Fibroblast of peridontal ligament (primary cell): ENCODE results near the gene SMC1B.
"Not testable (repeated sequence)": the region's sequence is repeated elsewhere in the genome, so short reads cannot be mapped to it uniquely, and the experiment has no call there.

ENCODE experiments used
- DNase-seq: peaks from one replicate; pipeline ENCODE4 v3.0.0-alpha.2; 2010; ENCODE audit errors: extremely low read depth

The SMC1B gene

GRCh38 chr22:45413368-45414211, at the start of gene SMC1B, which contains the start of gene RIBC2:
SMC1B (minus strand) TSS chr22:45413599; CDS start chr22:45413567, 32 bp downstream.
RIBC2 (plus strand) TSS chr22:45413693; CDS start chr22:45413887, 194 bp downstream.
- DNase-seq, result peak; percentile 74

DNA sequence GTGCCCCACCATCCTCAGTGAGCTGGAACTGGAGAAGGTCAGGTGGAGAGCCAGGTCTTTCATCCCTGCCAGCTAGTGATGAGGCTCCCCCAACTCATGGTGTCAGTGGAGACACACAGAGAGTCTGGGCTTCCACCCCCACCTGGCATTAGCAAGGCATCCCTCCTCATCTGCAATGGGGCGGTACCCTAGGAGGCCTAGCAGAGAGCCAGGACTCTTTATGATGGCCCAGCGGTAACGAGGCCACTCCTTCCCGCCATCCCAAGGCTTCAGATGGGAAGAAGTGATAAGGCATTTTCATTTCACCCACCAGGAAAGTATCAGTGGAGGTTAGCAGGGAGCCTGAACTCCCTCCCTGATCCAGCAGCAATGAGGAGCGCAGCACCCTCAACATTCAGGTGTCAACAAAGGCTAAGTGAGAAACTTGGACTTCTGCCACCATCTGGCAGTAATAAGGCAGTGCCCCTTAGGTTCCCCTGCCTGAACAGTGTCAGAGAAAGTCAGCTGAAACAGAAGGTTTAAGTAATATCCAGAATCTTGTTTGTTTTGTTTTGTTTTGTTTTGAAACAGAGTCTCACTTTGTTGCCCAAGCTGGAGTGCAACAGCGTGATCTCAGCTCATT, 48.7 kb upstream of the SMC1B start:
- no peak for DNase-seq

DNA sequence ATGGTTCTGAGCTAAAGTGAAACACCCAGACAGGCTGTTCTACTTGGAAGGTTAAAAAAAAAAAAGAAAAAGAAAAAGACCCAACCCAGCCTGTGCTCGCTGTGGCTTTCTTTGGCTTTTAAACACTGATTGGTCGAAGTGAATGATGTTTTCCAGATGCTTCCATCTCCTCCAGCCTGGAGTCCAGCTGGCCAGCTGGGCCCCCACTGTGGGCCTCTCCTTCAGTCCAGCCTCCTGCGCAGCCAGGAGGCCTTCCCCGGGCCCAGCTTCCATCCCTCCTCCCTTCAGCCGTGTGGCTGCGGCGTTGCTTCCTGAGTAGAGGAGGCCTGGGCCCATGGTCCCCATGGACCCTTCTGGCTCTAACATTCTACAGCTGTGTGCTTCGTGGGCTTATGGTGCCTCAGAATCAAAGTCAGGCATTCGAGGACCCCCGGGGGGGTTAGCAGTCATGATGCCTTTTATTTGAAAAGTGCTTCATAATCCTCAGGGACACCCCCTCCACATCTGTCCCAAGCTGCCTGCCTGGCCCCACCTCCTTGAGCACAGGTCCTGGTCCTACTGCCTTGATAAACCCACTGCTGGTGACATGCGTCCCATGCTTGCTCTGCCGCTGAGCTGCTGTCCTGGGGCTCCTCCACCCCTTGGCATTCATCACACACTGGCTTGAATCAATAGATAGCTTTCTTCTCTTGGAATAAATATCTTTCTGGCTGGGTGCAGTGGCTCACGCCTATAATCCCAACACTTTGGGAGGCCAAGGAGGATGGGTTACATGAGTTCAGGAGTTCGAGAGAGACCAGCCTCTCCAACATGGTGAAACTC, 47.1 kb upstream of the SMC1B start:
- DNase-seq, result peak; percentile 87

- DNase-seq, result no peak
Measured at GRCh38 chr22:45459235-45459634, 45.8 kb upstream of the SMC1B start.

DNA sequence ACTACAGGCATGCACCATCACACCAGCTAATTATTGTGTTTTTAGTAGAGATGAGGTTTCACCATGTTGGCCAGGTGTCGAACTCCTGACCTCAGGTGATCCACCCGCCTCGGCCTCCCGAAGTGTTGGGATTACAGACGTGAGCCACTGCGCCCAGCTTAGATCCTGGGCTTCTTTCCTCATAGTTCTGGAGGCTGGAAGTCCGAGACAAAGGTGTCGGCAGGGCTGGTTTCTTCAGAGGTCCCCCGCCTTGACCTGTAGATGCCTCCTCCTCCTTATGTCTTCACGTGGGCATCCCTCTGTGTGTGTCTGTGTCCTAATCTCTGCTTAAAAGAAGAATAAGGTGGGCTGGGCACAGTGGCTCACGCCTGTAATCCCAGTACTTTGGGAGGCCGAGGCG, 45.1 kb upstream of the SMC1B start:
- DNase-seq, result no peak

- no peak for DNase-seq
Measured at GRCh38 chr22:45456811-45457210, 43.4 kb upstream of the SMC1B start.

- no peak for DNase-seq
Measured at GRCh38 chr22:45455621-45456020, 42.2 kb upstream of the SMC1B start.

DNA sequence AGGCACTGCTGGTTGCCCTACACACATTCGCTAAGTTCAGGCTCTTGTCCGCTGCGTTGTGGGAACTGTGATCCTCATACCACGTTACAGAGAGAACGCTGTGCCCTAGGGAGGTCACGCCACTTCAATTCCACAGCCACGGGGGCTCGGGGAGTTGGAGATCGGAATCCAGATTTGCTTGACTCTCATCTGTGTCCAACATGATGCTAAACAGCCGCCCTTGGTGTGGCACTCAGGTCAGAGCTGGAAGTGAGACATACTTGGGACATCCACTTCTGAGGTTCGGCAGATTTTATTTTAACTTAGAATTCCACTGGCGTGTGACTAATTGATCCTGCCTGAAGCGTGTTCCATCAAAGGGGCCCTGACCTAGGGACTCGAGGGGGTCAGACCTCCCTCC, 41.8 kb upstream of the SMC1B start:
- DNase-seq, result no peak

DNA sequence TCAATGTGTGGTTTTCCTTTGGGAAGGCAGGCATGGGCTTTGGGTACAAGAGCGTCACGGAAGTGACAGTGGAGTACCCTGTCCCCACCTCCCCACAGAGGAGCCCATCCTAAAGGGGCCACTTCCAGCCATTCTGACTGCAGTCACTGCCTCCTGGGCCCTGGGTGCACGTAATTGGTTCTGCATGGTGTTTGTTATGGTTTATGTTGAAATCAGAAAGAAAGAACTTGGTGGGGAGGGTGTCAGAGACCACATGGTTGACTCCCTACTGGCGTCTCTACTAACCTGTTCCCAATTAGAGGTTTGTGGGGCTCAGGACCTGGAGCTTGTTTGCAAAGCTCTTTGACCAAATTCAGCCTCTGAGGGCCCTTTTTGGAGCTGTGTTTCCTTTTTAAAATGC, 40.9 kb upstream of the SMC1B start:
- DNase-seq, result peak; percentile 96

DNA sequence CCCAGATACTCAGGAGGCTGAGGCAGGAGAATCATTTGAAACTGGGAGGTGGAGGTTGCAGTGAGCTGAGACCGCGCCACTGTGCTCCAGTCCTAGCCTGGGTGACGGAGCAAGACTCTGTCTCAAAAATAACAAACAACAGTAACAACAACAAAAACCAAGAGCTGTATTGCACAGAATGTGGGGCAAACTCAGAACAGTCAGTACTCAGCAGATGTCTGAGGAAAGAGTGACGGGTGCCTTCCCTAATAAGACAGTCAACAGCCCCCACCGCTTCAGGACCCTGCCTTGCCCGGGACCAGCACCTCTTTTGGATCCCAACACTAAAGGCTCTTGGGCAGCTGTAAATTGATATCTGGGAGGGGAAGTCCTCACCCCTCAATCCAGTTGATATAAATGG, 40.4 kb upstream of the SMC1B start:
- DNase-seq, result no peak

GRCh38 chr22:45452565-45453379, 39.4 kb upstream of the SMC1B start:
- peak; percentile 92 for DNase-seq

DNA sequence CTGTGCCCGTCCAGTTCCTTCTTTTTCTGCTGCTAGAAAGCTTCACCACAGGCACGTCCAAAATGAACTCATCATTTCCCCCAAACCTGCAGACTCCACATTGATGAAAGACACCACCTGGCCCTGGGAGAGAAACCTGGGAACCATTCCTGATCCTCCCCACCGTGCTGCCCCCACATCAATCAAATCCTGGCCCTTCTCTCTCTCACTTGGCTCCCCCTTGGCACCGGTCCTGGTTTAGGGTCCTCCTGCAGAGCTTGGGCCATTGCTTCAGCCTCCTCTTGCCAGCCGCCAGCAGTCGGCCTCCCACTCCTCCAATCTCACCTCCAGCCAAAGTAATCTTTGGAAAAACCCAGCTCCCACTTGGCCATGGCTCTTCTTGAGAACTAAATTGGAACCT, 38.6 kb upstream of the SMC1B start:
- DNase-seq, result no peak

GRCh38 chr22:45450921-45451651, 37.7 kb upstream of the SMC1B start:
- peak; percentile 100 for DNase-seq

- no peak for DNase-seq
Measured at GRCh38 chr22:45450101-45450785, 36.8 kb upstream of the SMC1B start.

DNA sequence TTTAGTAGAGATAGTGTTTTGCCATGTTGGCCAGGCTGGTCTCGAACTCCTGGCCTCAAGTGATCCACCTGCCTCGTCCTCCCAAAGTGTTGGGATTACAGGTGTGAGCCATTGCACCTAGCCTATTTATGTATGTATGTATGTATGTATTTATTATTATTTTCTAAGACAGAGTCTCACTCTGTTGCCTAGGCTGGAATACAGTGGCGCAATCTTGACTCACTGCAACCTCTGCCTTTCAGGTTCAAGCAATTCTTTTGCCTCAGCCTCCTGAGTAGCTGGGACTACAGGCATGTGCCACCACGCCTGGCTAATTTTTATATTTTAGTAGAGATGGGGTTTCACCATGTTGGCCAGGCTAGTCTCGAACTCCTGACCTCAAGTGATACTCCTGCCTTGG, 36.0 kb upstream of the SMC1B start:
- not testable (repeated sequence) for DNase-seq

DNA sequence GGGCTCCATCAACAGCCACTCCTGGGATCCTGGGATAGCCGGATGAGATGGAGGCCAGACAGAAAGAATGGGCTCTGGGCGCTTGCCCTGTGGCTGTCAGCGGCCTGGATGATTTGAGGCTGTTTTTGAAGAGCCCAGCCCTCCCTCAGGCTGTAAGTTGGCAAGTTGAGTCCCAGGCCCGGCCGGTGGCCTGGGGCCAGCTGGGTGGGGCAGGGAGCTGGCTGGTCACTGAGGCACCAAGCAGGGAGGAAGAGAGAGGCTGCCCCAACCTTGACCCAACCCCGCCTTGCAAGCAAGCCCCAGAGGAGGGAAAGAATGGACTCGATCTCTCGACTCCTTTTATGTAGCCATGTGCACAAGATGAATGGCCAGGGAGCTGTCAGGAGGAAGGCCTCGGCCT, 35.0 kb upstream of the SMC1B start:
- no peak for DNase-seq

GRCh38 chr22:45447596-45447995, 34.2 kb upstream of the SMC1B start:
- not testable (repeated sequence) for DNase-seq

GRCh38 chr22:45446216-45446615, 32.8 kb upstream of the SMC1B start:
- DNase-seq, result peak; percentile 41

GRCh38 chr22:45445031-45445710, 31.8 kb upstream of the SMC1B start:
- no peak for DNase-seq

DNA sequence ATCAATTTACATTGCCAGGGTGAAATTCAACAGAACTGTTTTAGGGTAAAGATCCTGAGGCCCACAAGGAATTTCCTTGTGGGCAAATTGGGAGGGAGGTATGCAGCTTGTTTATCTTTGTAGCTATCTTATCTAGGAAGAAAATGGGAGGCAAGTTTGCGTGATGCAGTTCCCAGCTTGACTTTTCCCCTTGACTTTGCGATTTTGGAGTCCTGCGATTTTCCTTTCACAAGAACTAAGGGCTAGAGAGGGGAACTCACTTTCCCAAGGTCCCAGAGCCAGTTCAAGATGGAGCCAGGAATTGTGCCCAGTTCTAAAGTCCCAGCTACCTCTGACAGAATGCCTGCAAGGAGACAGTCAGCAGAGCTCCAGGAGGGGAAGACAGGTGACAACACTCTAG, 30.8 kb upstream of the SMC1B start:
- peak; percentile 35 for DNase-seq
